ENCODE measurements around the gene MAML2. TPM values are rescaled to one million over a fixed set of nuclear protein-coding genes. Genes with fewer than 3 reads are reported as not detected.

Gene MAML2
- total RNA-seq, 1 donor from 2014 or later: 4.4 TPM

GRCh38 chr11:96213500-96213899 is 129.5 kb downstream of the MAML2 start:
- peak in 1 of 2 donors; percentile 32 for DNase-seq (ENCODE audit: low read depth in 2 of 2)

- no peak for DNase-seq (ENCODE audit: low read depth in 2 of 2)
Measured at GRCh38 chr11:96211436-96211835, 131.6 kb downstream of the MAML2 start.

- peak; percentile 79 to 89 for DNase-seq (ENCODE audit: low read depth in 2 of 2)
Measured at GRCh38 chr11:96207459-96208449, 135.2 kb downstream of the MAML2 start.

GRCh38 chr11:96206955-96207354 is 136.0 kb downstream of the MAML2 start:
- no peak for DNase-seq (ENCODE audit: low read depth in 2 of 2)

GRCh38 chr11:96205460-96205809 is 137.6 kb downstream of the MAML2 start:
- DNase-seq (ENCODE audit: low read depth in 2 of 2): no peak

- no peak for DNase-seq (ENCODE audit: low read depth in 2 of 2)
Measured at GRCh38 chr11:96204721-96205459, 138.1 kb downstream of the MAML2 start.

GRCh38 chr11:96204366-96204659 is 138.7 kb downstream of the MAML2 start:
- no peak for DNase-seq (ENCODE audit: low read depth in 2 of 2)

- DNase-seq (ENCODE audit: low read depth in 2 of 2): no peak
Measured at GRCh38 chr11:96203567-96204365, 139.2 kb downstream of the MAML2 start.

- DNase-seq (ENCODE audit: low read depth in 2 of 2): peak in 1 of 2 donors; percentile 46
Measured at GRCh38 chr11:96200243-96200642, 142.8 kb downstream of the MAML2 start.

- peak; percentile 95 for DNase-seq (ENCODE audit: low read depth in 2 of 2)
Measured at GRCh38 chr11:96199563-96200025, 143.4 kb downstream of the MAML2 start.

GRCh38 chr11:96197801-96198701 is 144.9 kb downstream of the MAML2 start:
- DNase-seq (ENCODE audit: low read depth in 2 of 2): no peak

GRCh38 chr11:96197103-96197502 is 145.9 kb downstream of the MAML2 start:
- DNase-seq (ENCODE audit: low read depth in 2 of 2): no peak

- DNase-seq (ENCODE audit: low read depth in 2 of 2): no peak
Measured at GRCh38 chr11:96196181-96196662, 146.8 kb downstream of the MAML2 start.

GRCh38 chr11:96195671-96196070 is 147.3 kb downstream of the MAML2 start:
- no peak for DNase-seq (ENCODE audit: low read depth in 2 of 2)

- no peak for DNase-seq (ENCODE audit: low read depth in 2 of 2)
Measured at GRCh38 chr11:96194581-96195374, 148.2 kb downstream of the MAML2 start.

- DNase-seq (ENCODE audit: low read depth in 2 of 2): no peak
Measured at GRCh38 chr11:96193745-96194443, 149.1 kb downstream of the MAML2 start.

- DNase-seq (ENCODE audit: low read depth in 2 of 2): no peak
Measured at GRCh38 chr11:96191752-96192151, 151.2 kb downstream of the MAML2 start.

GRCh38 chr11:96189351-96189750 is 153.6 kb downstream of the MAML2 start:
- no peak for DNase-seq (ENCODE audit: low read depth in 2 of 2)

Data from dermis microvascular lymphatic vessel endothelial cell (primary cell).